BLaER1 treated with 17β-estradiol and CSF1 and Interleukin-3, amounts not matched to agents 10 nM and 100 nM (cell line): Measurements from ENCODE around the gene TMEM236.

Experiments
- H3K27ac ChIP-seq, 11 experiments: shearing (Covaris generic); formaldehyde crosslinking; 2 replicates each; pipeline ENCODE4 v1.8.1; 2022
- H3K27me3 ChIP-seq, 11 experiments: shearing (Covaris generic); formaldehyde crosslinking; 2 replicates each; pipeline ENCODE4 v1.8.1; 2022
- H3K36me3 ChIP-seq, 11 experiments: shearing (Covaris generic); formaldehyde crosslinking; 2 replicates each; pipeline ENCODE4 v1.8.1; 2022
- H3K4me1 ChIP-seq, 10 experiments: shearing (Covaris generic); formaldehyde crosslinking; 2 replicates each; pipeline ENCODE4 v1.8.1; 2022
- H3K4me2 ChIP-seq, 11 experiments: shearing (Covaris generic); formaldehyde crosslinking; 2 replicates each; pipeline ENCODE4 v1.8.1; 2022
- H3K4me3 ChIP-seq, 10 experiments: shearing (Covaris generic); formaldehyde crosslinking; 2 replicates each; pipeline ENCODE4 v1.8.1; 2022
- H3K9ac ChIP-seq, 11 experiments: shearing (Covaris generic); formaldehyde crosslinking; 2 replicates each; pipeline ENCODE4 v1.8.1; 2022
- H3K9me3 ChIP-seq, 11 experiments: shearing (Covaris generic); formaldehyde crosslinking; replicated peaks in 1 of 11; 2 replicates each; pipeline ENCODE4 v1.8.1; 2022
- H4K20me1 ChIP-seq, 11 experiments: shearing (Covaris generic); formaldehyde crosslinking; 2 replicates each; pipeline ENCODE4 v1.8.1; 2022
- Cebpa-rat ChIP-seq, 11 experiments: shearing (Covaris generic); IDR thresholded peaks; 2 replicates each; pipeline ENCODE4 v1.8.1; 2022

TMEM236 gene

GRCh38 chr10:17833656-17834055, 81.7 kb downstream of the TMEM236 start:
- Histone ChIP-seq H4K20me1 (peaks cover 0 to 68% (median 0%) of the 10 kb centered on the region in 11 experiments; a peak in 2 of 22 replicates), H3K9me3 (0 out of 22 replicates have a peak, but pooled peaks cover 0 to under 1% (median 0%) of the 10 kb centered on the region in 11 experiments), H3K27ac (no peak overlapping the region), H3K4me3 (no peak overlapping the region), H3K36me3 (peaks cover 0 to 84% (median 0%) of the 10 kb centered on the region in 11 experiments; a peak in 6 of 22 replicates), H3K4me1 (peaks cover 12 to 83% (median 23%) of the 10 kb centered on the region in 10 experiments), H3K27me3 (no peaks in the 10 kb centered on the region), H3K4me2 (peak overlapping the region in 2 of 11 experiments; percentile 15 to 22; a peak in 1 of 22 replicates), H3K9ac (0 out of 22 replicates have a peak overlapping the region, but pooled peaks of 1 of the 11 experiments have one; percentile 11)
- no peak for TF ChIP-seq Cebpa-rat (IDR thresholded peaks at IDR 0.05)

- Histone ChIP-seq H4K20me1 (peaks cover 0 to 62% (median 0%) of the 10 kb centered on the region in 11 experiments; a peak in 2 of 22 replicates), H3K36me3 (peaks cover 0 to 84% (median 0%) of the 10 kb centered on the region in 11 experiments; a peak in 6 of 22 replicates), H3K4me1 (peaks cover 15 to 91% (median 28%) of the 10 kb centered on the region in 10 experiments), H3K27me3 (no peaks in the 10 kb centered on the region), H3K27ac (no peak overlapping the region), H3K9ac (no peak overlapping the region), H3K4me2 (peak overlapping the region in 3 of 11 experiments; percentile 72 to 87 (median 79); a peak in 6 of 22 replicates), H3K9me3 (peaks cover 0 to 5% (median 0%) of the 10 kb centered on the region in 11 experiments; a peak in 2 of 22 replicates), H3K4me3 (no peak overlapping the region)
- no peak for TF ChIP-seq Cebpa-rat (IDR thresholded peaks at IDR 0.05)
Measured at GRCh38 chr10:17835688-17836087, 83.7 kb downstream of the TMEM236 start.

- Histone ChIP-seq H3K4me2 (peak overlapping the region in 5 of 11 experiments; percentile 2 to 87 (median 79); a peak in 9 of 22 replicates), H3K4me3 (no peak overlapping the region), H3K27me3 (no peaks in the 10 kb centered on the region), H3K36me3 (peaks cover 0 to 84% (median 0%) of the 10 kb centered on the region in 11 experiments; a peak in 6 of 22 replicates), H3K27ac (no peak overlapping the region; a peak in 1 of 22 replicates), H3K9me3 (peaks cover 0 to 10% (median 0%) of the 10 kb centered on the region in 11 experiments; a peak in 3 of 22 replicates), H3K9ac (peak overlapping the region in 1 of 11 experiments; percentile 54; a peak in 1 of 22 replicates), H3K4me1 (peaks cover 15 to 89% (median 25%) of the 10 kb centered on the region in 10 experiments), H4K20me1 (peaks cover 0 to 64% (median 0%) of the 10 kb centered on the region in 11 experiments; a peak in 2 of 22 replicates)
- no peak for TF ChIP-seq Cebpa-rat (IDR thresholded peaks at IDR 0.05)
Measured at GRCh38 chr10:17836942-17837341, 84.9 kb downstream of the TMEM236 start.

GRCh38 chr10:17838080-17838648, 86.2 kb downstream of the TMEM236 start:
- Histone ChIP-seq H3K4me2 (peak overlapping the region; percentile 60 to 87 (median 75)), H3K36me3 (peaks cover 0 to 89% (median 0%) of the 10 kb centered on the region in 11 experiments; a peak in 6 of 22 replicates), H3K27me3 (no peaks in the 10 kb centered on the region), H3K4me1 (peaks cover 15 to 91% (median 25%) of the 10 kb centered on the region in 10 experiments), H4K20me1 (peaks cover 0 to 74% (median 0%) of the 10 kb centered on the region in 11 experiments; a peak in 2 of 22 replicates), H3K9me3 (peaks cover 0 to 13% (median 0%) of the 10 kb centered on the region in 11 experiments; a peak in 3 of 22 replicates), H3K27ac (peak overlapping the region in 9 of 11 experiments; percentile 6 to 57 (median 47); a peak in 16 of 22 replicates), H3K9ac (peak overlapping the region in 5 of 11 experiments; percentile 20 to 55 (median 43); a peak in 7 of 22 replicates), H3K4me3 (peak overlapping the region in 6 of 10 experiments; percentile 5 to 28 (median 16); a peak in 5 of 20 replicates)
- no peak for TF ChIP-seq Cebpa-rat (IDR thresholded peaks at IDR 0.05)

- peaks cover 0 to 89% (median 0%) of the 10 kb centered on the region in 11 experiments; a peak in 4 of 22 replicates for H3K36me3 ChIP-seq
- no peaks in the 10 kb centered on the region for H3K27me3 ChIP-seq
- H3K9ac ChIP-seq: no peak overlapping the region
- TF ChIP-seq Cebpa-rat (IDR thresholded peaks at IDR 0.05): no peak
- H4K20me1 ChIP-seq: peaks cover 0 to 78% (median 0%) of the 10 kb centered on the region in 11 experiments; a peak in 2 of 22 replicates
- H3K27ac ChIP-seq: peak overlapping the region in 2 of 11 experiments; percentile 12 to 32; a peak in 2 of 22 replicates
- peaks cover 15 to 63% (median 23%) of the 10 kb centered on the region in 10 experiments for H3K4me1 ChIP-seq
- H3K4me3 ChIP-seq: no peak overlapping the region
- peaks cover 0 to 13% (median 0%) of the 10 kb centered on the region in 11 experiments; a peak in 3 of 22 replicates for H3K9me3 ChIP-seq
- H3K4me2 ChIP-seq: peak overlapping the region in 2 of 11 experiments; percentile 29 to 36; a peak in 5 of 22 replicates
Measured at GRCh38 chr10:17841050-17841449, 89.0 kb downstream of the TMEM236 start.

GRCh38 chr10:17842641-17843040, 90.6 kb downstream of the TMEM236 start:
- H3K4me1 ChIP-seq: peaks cover 12 to 57% (median 19%) of the 10 kb centered on the region in 10 experiments
- H3K9ac ChIP-seq: no peak overlapping the region
- H3K27me3 ChIP-seq: no peaks in the 10 kb centered on the region
- H3K4me2 ChIP-seq: peak overlapping the region in 3 of 11 experiments; percentile 3 to 24 (median 18); a peak in 2 of 22 replicates
- no peak for TF ChIP-seq Cebpa-rat (IDR thresholded peaks at IDR 0.05)
- H3K9me3 ChIP-seq: peaks cover 0 to 13% (median 0%) of the 10 kb centered on the region in 11 experiments; a peak in 3 of 22 replicates
- no peak overlapping the region for H3K27ac ChIP-seq
- H3K4me3 ChIP-seq: no peak overlapping the region
- peaks cover 0 to 80% (median 0%) of the 10 kb centered on the region in 11 experiments; a peak in 3 of 22 replicates for H4K20me1 ChIP-seq
- peaks cover 0 to 91% (median 0%) of the 10 kb centered on the region in 11 experiments; a peak in 4 of 22 replicates for H3K36me3 ChIP-seq

GRCh38 chr10:17847585-17848296, 95.7 kb downstream of the TMEM236 start:
- H3K9ac ChIP-seq: peak overlapping the region in 1 of 11 experiments; percentile 36; a peak in 1 of 22 replicates
- no peak for TF ChIP-seq Cebpa-rat (IDR thresholded peaks at IDR 0.05)
- H4K20me1 ChIP-seq: peaks cover 0 to 61% (median 0%) of the 10 kb centered on the region in 11 experiments; a peak in 3 of 22 replicates
- peaks cover 40 to 59% (median 54%) of the 10 kb centered on the region in 10 experiments for H3K4me1 ChIP-seq
- H3K27me3 ChIP-seq: no peaks in the 10 kb centered on the region
- H3K27ac ChIP-seq: peak overlapping the region in 2 of 11 experiments; percentile 3 to 23; a peak in 1 of 22 replicates
- H3K9me3 ChIP-seq: no peaks in the 10 kb centered on the region
- no peak overlapping the region for H3K4me3 ChIP-seq
- H3K36me3 ChIP-seq: peaks cover 0 to 86% (median 0%) of the 10 kb centered on the region in 11 experiments; a peak in 4 of 22 replicates
- H3K4me2 ChIP-seq: peak overlapping the region in 10 of 11 experiments; percentile 8 to 79 (median 46); a peak in 14 of 22 replicates

GRCh38 chr10:17848646-17849045, 96.6 kb downstream of the TMEM236 start:
- peaks cover 45 to 68% (median 60%) of the 10 kb centered on the region in 10 experiments for H3K4me1 ChIP-seq
- peaks cover 0 to 86% (median 0%) of the 10 kb centered on the region in 11 experiments; a peak in 4 of 22 replicates for H3K36me3 ChIP-seq
- peak overlapping the region in 10 of 11 experiments; percentile 7 to 79 (median 38); a peak in 14 of 22 replicates for H3K4me2 ChIP-seq
- H3K27ac ChIP-seq: peak overlapping the region in 5 of 11 experiments; percentile 3 to 33 (median 23); a peak in 6 of 22 replicates
- TF ChIP-seq Cebpa-rat (IDR thresholded peaks at IDR 0.05): no peak
- H3K9ac ChIP-seq: no peak overlapping the region; a peak in 1 of 22 replicates
- no peak overlapping the region for H3K4me3 ChIP-seq
- no peaks in the 10 kb centered on the region for H3K9me3 ChIP-seq
- H3K27me3 ChIP-seq: no peaks in the 10 kb centered on the region
- H4K20me1 ChIP-seq: peaks cover 0 to 58% (median 0%) of the 10 kb centered on the region in 11 experiments; a peak in 3 of 22 replicates
